Neuronal stem cell (in vitro differentiated cells): ENCODE measurements around the gene GALNTL6.

Source experiments
- DNase-seq: peaks from one replicate; pipeline ENCODE4 v3.0.0-alpha.2; 2013; ENCODE audit warnings: low spot score
- H2AFZ ChIP-seq: one replicate; pipeline ENCODE4 v1.6.1; 2013; ENCODE audit warnings: mild to moderate bottlenecking, low read length, inconsistent platforms
- H2AK5ac ChIP-seq: 2 replicates; pipeline ENCODE4 v1.6.1; 2013; ENCODE audit warnings: low read depth, mild to moderate bottlenecking, inconsistent platforms, low read length, moderate library complexity, mixed read lengths
- H2BK120ac ChIP-seq: 2 replicates; pipeline ENCODE4 v1.6.1; 2013; ENCODE audit warnings: low read depth, mild to moderate bottlenecking, inconsistent platforms, low read length, moderate library complexity, mixed read lengths
- H2BK12ac ChIP-seq: one replicate; pipeline ENCODE4 v1.6.1; 2013; ENCODE audit warnings: low read length, inconsistent platforms
- H2BK15ac ChIP-seq: 2 replicates; pipeline ENCODE4 v1.6.1; 2013; ENCODE audit warnings: mild to moderate bottlenecking, low read length, inconsistent platforms, mixed read lengths
- H2BK5ac ChIP-seq: one replicate; pipeline ENCODE4 v1.6.1; 2013; ENCODE audit warnings: inconsistent platforms, mild to moderate bottlenecking, low read length, moderate library complexity
- H3K14ac ChIP-seq: one replicate; pipeline ENCODE4 v1.6.1; 2013; ENCODE audit warnings: low read length, inconsistent platforms
- H3K18ac ChIP-seq: 2 replicates; pipeline ENCODE4 v1.6.1; 2013; ENCODE audit warnings: low read length, inconsistent platforms
- H3K23ac ChIP-seq: 2 replicates; pipeline ENCODE4 v1.6.1; 2013; ENCODE audit warnings: low read depth, mild to moderate bottlenecking, mixed read lengths, low read length, inconsistent platforms; ENCODE audit not compliant: poor library complexity
- H3K27ac ChIP-seq: replicated peaks from 3 replicates; pipeline ENCODE4 v1.5.1; 2013; ENCODE audit warnings: low read length, inconsistent platforms
- H3K27me3 ChIP-seq, 3 experiments: 2 replicates each; pipeline ENCODE4 v1.6.1; 2013; ENCODE audit warnings: low read length in 3 of 3, mild to moderate bottlenecking in 2 of 3, inconsistent platforms in 1 of 3, low read depth in 1 of 3, mixed read lengths in 1 of 3, moderate library complexity in 1 of 3; ENCODE audit not compliant: control insufficient read depth in 3 of 3, insufficient read depth in 3 of 3
- H3K36me3 ChIP-seq, 2 donors: replicated peaks in 1 of 2; 2 replicates each; pipeline ENCODE4 v1.6.1; 2013; ENCODE audit warnings: low read length in 2 of 2; ENCODE audit not compliant: control insufficient read depth in 2 of 2, insufficient read depth in 2 of 2
- H3K4ac ChIP-seq: 2 replicates; pipeline ENCODE4 v1.6.1; 2013; ENCODE audit warnings: inconsistent platforms, mild to moderate bottlenecking, low read length, moderate library complexity
- H3K4me1 ChIP-seq, 2 donors: 1 replicate in 1 of 2; 2 replicates in 1 of 2; pipeline ENCODE4 v1.6.1; 2013; ENCODE audit warnings: low read length in 2 of 2, low read depth in 1 of 2; ENCODE audit not compliant: control insufficient read depth in 2 of 2, insufficient read depth in 1 of 2
- H3K4me2 ChIP-seq: one replicate; pipeline ENCODE4 v1.6.1; 2013; ENCODE audit warnings: mild to moderate bottlenecking, low read length, inconsistent platforms; ENCODE audit not compliant: insufficient read depth, poor library complexity, severe bottlenecking
- H3K4me3 ChIP-seq, 2 donors: 2 replicates each; pipeline ENCODE4 v1.5.1; 2013; ENCODE audit warnings: low read length in 2 of 2, mild to moderate bottlenecking in 2 of 2, inconsistent platforms in 1 of 2, moderate library complexity in 1 of 2
- H3K79me1 ChIP-seq: one replicate; pipeline ENCODE4 v1.6.1; 2013; ENCODE audit warnings: low read depth, mild to moderate bottlenecking, inconsistent platforms, low read length, moderate library complexity
- H3K9ac ChIP-seq: one replicate; pipeline ENCODE4 v1.6.1; 2013; ENCODE audit warnings: mild to moderate bottlenecking, low read depth, low read length, inconsistent platforms; ENCODE audit not compliant: poor library complexity
- H3K9me3 ChIP-seq, 2 donors: replicated peaks in 1 of 2; 2 replicates each; pipeline versions ENCODE3 to v1.6.1; 2013; ENCODE audit warnings: low read length in 2 of 2, mild to moderate bottlenecking in 2 of 2, inconsistent platforms in 1 of 2, low read depth in 1 of 2, mixed read lengths in 1 of 2, moderate library complexity in 1 of 2; ENCODE audit not compliant: control insufficient read depth in 2 of 2, insufficient read depth in 1 of 2
- H4K8ac ChIP-seq: one replicate; pipeline ENCODE4 v1.6.1; 2013; ENCODE audit warnings: low read depth, mild to moderate bottlenecking, inconsistent platforms, low read length, moderate library complexity
- H4K91ac ChIP-seq: one replicate; pipeline ENCODE4 v1.6.1; 2013; ENCODE audit warnings: low read length, low read depth, mild to moderate bottlenecking, inconsistent platforms; ENCODE audit not compliant: poor library complexity
- WGBS, 2 donors: extraction: QIAGEN DNeasy Blood & Tissue Kit; methylation state at CpG; one replicate each; pipeline ENCODE4 v1.1.7; 2013; ENCODE audit warnings: missing lambda C conversion rate in 2 of 2, mixed read lengths in 1 of 2; ENCODE audit not compliant: insufficient read length in 2 of 2, insufficient replicate concordance in 1 of 2; ENCODE audit errors: extremely low coverage in 2 of 2; 5-methylcytosine and 5-hydroxymethylcytosine counted together

Gene GALNTL6

DNA sequence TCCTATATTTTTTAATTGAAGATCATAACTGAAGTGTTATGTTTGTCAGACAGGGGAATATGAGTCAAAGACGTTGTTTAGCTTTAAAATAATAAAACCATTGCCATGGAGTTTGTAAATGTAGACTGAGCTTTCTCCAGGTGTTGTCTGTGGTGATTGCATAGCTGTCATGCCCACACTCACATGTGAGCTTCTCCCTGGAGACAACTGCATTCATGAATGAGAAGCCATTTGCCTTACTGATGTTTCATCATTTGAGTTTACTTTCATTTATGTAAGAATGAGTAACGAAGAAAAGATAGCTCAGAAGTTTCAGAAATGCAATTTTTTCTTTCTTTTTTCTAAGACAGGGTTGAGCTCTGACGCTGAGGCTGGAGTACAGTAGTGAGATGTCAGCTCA, 339.1 kb downstream of the GALNTL6 start:
- Histone ChIP-seq H3K4me3 (no peak overlapping the region), H2BK15ac (no peak overlapping the region), H3K27ac (no peak overlapping the region), H3K79me1 (no peaks in the 10 kb centered on the region), H3K14ac (no peak overlapping the region), H3K4ac (no peak overlapping the region), H3K9me3 (no peaks in the 10 kb centered on the region), H3K27me3 (no peaks in the 10 kb centered on the region), H4K91ac (no peak overlapping the region), H2AK5ac (no peak overlapping the region), H4K8ac (no peak overlapping the region), H3K4me2 (no peak overlapping the region), H3K9ac (no peak overlapping the region), H2BK5ac (no peak overlapping the region), H3K23ac (no peak overlapping the region), H2BK12ac (no peak overlapping the region), H3K4me1 (peaks cover 0 to 4% of the 10 kb centered on the region in 2 donors), H3K36me3 (no peaks in the 10 kb centered on the region), H2AFZ (no peak overlapping the region), H3K18ac (peak overlapping the region; percentile 19), H2BK120ac (no peak overlapping the region)
- no peak for DNase-seq
- no CpG with 5 or more reads among the region's 3 CpGs for WGBS, 2 donors

DNA sequence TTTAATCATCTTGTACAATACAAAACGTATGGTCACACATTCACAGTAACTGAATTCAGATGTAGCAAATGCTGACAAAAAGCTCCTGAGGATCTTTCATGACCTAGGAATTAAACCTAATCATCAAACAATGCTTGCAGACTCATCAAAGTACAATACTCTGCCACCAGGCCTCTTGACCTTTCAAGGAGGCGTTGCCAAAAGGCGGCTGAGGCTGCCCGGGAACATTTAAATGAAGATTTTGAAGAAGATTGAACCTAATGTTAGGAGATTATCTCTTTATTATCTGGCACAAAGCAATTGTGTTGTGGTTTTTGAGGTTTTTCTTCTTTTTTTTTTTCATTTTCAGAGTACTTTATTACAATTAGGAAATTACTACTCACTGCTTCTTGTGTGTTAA, 340.5 kb downstream of the GALNTL6 start:
- Histone ChIP-seq H3K9me3 (no peaks in the 10 kb centered on the region), H2BK5ac (no peak overlapping the region), H3K4me3 (no peak overlapping the region), H3K9ac (no peak overlapping the region), H2AK5ac (no peak overlapping the region), H3K27me3 (no peaks in the 10 kb centered on the region), H3K23ac (no peak overlapping the region), H3K36me3 (no peaks in the 10 kb centered on the region), H2BK15ac (no peak overlapping the region), H4K8ac (no peak overlapping the region), H3K4me2 (no peak overlapping the region), H3K14ac (no peak overlapping the region), H2AFZ (no peak overlapping the region), H4K91ac (no peak overlapping the region), H3K4ac (no peak overlapping the region), H3K79me1 (no peaks in the 10 kb centered on the region), H2BK12ac (no peak overlapping the region), H2BK120ac (no peak overlapping the region), H3K4me1 (peaks cover 0 to 4% of the 10 kb centered on the region in 2 donors), H3K18ac (no peak overlapping the region), H3K27ac (no peak overlapping the region)
- no CpG with 5 or more reads among the region's 4 CpGs for WGBS, 2 donors
- DNase-seq, result peak; percentile 35

DNA sequence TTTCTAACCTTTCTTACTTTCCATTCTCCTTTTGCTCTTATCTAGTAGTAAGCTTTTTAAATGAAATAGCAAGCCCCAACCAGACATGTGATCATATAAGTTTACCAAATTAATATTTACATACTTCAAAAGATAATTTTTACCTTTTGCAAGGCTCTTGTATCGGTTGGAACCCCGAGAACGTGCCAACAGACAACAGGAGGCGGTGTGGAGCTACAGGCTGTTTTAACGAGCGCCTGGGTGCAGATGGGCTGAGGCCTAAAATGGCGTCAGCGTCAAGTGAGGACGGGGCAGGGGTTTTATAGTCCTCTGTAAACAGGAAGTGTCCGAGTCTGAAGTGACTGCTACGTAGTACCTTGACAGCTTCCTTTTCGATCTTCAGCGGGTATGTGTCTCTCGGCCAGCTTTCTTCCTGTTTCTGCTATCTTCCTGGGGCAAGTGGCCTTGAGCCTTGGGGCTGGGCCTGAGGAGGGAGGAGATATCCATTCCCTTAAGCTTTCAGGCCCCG, 342.7 kb downstream of the GALNTL6 start:
- Histone ChIP-seq H2BK15ac (no peak overlapping the region), H3K4me3 (no peak overlapping the region), H2BK120ac (no peak overlapping the region), H3K23ac (no peak overlapping the region), H3K79me1 (no peaks in the 10 kb centered on the region), H3K27me3 (no peaks in the 10 kb centered on the region), H2AK5ac (no peak overlapping the region), H2BK12ac (no peak overlapping the region), H3K4me2 (no peak overlapping the region), H2BK5ac (no peak overlapping the region), H4K8ac (no peak overlapping the region), H4K91ac (no peak overlapping the region), H3K4ac (no peak overlapping the region), H3K18ac (peak overlapping the region; percentile 4), H3K14ac (no peak overlapping the region), H2AFZ (peak overlapping the region; percentile 18), H3K9me3 (no peaks in the 10 kb centered on the region), H3K9ac (no peak overlapping the region), H3K27ac (no peak overlapping the region), H3K36me3 (no peaks in the 10 kb centered on the region), H3K4me1 (peaks cover 0 to 2% of the 10 kb centered on the region in 2 donors)
- no peak for DNase-seq
- no CpG with 5 or more reads among the region's 15 CpGs for whole genome bisulfite sequencing, 2 donors

DNA sequence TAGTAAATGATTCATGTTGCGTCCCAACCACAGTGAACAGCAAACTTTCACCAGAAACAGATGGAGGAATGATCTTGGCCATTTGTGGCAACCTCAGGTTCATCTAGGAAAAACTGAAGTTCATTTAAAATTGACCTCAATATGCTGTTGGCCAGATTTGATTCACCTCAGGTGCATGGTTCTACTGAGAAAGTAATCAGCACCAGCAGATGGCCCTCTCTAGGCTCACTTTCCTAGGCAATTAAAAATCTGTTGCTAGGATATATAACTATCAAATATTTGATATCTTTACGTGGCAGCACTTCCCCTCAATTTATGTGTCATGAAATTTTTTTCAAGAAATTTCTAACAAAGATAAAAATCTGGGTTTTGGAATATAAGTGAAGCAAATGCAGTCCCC, 344.7 kb downstream of the GALNTL6 start:
- Histone ChIP-seq H2AFZ (no peak overlapping the region), H3K4me3 (no peak overlapping the region), H4K8ac (no peak overlapping the region), H3K23ac (no peak overlapping the region), H3K9ac (no peak overlapping the region), H3K79me1 (no peaks in the 10 kb centered on the region), H3K36me3 (no peaks in the 10 kb centered on the region), H3K4me2 (no peak overlapping the region), H3K18ac (no peak overlapping the region), H2BK120ac (no peak overlapping the region), H3K4ac (no peak overlapping the region), H3K27ac (no peak overlapping the region), H3K14ac (no peak overlapping the region), H3K27me3 (no peaks in the 10 kb centered on the region), H2AK5ac (no peak overlapping the region), H2BK12ac (no peak overlapping the region), H3K4me1 (no peaks in the 10 kb centered on the region), H3K9me3 (no peaks in the 10 kb centered on the region), H4K91ac (no peak overlapping the region), H2BK15ac (no peak overlapping the region), H2BK5ac (no peak overlapping the region)
- no CpG with 5 or more reads among the region's 2 CpGs for WGBS, 2 donors
- DNase-seq, result no peak
